ENCODE data around the gene CFAP54.
"Not testable (repeated sequence)": the region's sequence is repeated elsewhere in the genome, so short reads cannot be mapped to it uniquely, and the experiment has no call there.

Gene CFAP54

GRCh38 chr12:96493106-96493505, 3.7 kb downstream of the CFAP54 start:
- no peak overlapping the region for H3K4me3 ChIP-seq (replicated peaks; ENCODE audit: low read depth, low read length)
- DNase-seq (ENCODE audit: extremely low read depth, low read depth) = no peak
- TF ChIP-seq, protein P1, sequence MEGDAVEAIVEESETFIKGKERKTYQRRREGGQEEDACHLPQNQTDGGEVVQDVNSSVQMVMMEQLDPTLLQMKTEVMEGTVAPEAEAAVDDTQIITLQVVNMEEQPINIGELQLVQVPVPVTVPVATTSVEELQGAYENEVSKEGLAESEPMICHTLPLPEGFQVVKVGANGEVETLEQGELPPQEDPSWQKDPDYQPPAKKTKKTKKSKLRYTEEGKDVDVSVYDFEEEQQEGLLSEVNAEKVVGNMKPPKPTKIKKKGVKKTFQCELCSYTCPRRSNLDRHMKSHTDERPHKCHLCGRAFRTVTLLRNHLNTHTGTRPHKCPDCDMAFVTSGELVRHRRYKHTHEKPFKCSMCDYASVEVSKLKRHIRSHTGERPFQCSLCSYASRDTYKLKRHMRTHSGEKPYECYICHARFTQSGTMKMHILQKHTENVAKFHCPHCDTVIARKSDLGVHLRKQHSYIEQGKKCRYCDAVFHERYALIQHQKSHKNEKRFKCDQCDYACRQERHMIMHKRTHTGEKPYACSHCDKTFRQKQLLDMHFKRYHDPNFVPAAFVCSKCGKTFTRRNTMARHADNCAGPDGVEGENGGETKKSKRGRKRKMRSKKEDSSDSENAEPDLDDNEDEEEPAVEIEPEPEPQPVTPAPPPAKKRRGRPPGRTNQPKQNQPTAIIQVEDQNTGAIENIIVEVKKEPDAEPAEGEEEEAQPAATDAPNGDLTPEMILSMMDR (IDR thresholded peaks at IDR 0.05; ENCODE audit: low read depth, low read length, missing control alignments) = no peak

DNA sequence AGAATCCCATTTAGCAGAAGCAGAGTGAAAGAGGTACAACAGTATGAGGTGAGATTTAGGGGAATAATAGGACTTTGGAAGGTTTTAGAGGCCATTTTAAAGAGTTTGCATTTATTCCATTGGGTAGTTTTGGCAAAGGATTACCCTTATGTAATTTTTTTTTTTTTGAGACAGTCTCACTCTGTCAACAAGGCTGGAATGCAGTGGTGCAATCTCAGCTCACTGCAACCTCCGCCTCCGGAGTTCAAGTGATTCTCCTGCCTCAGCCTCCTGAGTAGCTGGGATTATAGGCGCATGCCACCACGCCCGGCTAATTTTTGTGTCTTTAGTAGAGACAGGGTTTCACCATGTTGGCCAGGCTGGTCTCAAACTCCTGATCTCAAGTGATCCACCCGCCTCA, 4.8 kb downstream of the CFAP54 start:
- DNase-seq (ENCODE audit: extremely low read depth, low read depth); H3K4me3 ChIP-seq (replicated peaks; ENCODE audit: low read depth, low read length): not testable (repeated sequence)

- TF ChIP-seq, protein P1 (IDR thresholded peaks at IDR 0.05; ENCODE audit: low read depth, low read length, missing control alignments) = no peak
- DNase-seq (ENCODE audit: extremely low read depth, low read depth) = no peak
- H3K4me3 ChIP-seq (replicated peaks; ENCODE audit: low read depth, low read length) = no peak overlapping the region
These were observed 5.8 kb downstream of the CFAP54 start for GRCh38 chr12:96495155-96495554.

DNA sequence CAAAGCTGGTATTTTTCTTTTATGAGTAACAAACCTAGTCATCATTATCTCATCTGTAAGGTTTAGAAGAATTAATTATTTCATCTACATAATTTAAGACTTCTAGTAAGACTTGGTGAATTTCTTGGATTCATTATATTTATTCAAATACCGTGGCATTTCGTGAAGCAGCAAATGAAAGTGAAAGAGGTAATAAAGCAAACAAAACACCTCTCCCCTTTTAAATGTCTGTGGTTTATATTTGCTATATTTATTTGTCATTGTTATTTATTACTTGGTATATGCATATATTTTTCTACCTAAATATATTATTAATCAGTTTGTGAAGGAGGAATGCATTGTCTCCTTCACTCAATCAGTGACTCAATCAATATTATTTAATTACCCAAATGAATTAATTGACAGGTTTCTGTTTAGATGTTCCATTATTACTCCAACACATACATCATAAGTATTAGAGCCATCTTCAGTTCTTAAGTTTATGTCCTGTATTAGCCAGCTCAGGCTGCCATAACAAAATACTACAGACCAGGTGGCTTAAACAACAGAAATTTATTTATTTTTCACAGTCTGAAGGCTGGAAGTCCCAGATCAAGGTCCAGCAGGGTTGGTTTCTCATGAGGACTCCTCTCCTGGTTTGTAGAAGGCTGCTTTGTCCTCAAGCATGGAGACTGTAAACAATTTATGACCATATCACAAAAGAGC, 6.6 kb downstream of the CFAP54 start:
- DNase-seq (ENCODE audit: extremely low read depth, low read depth) = no peak
- TF ChIP-seq, protein P1 (IDR thresholded peaks at IDR 0.05; ENCODE audit: low read depth, low read length, missing control alignments) = no peak
- H3K4me3 ChIP-seq (replicated peaks; ENCODE audit: low read depth, low read length) = no peak overlapping the region

DNA sequence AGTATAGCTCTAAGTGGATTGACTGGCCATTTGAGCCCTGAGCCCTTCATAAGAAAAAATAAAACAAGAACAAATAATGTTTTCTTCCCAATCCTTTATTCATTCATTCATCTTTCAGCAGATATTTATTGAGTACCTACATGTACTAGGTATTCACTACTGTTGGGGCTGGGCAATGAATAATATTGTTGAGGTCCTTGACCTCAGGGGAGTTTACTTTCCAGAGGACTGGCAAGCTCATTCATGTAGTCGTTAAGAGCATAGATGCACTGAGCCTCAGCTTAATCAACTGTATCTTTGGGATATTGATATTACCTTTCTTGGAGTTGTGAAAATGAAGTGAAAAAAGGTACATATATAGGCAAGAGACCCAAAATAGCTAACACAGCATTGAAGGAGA, 7.6 kb downstream of the CFAP54 start:
- no peak for DNase-seq (ENCODE audit: extremely low read depth, low read depth)
- TF ChIP-seq, protein P1 (IDR thresholded peaks at IDR 0.05; ENCODE audit: low read depth, low read length, missing control alignments) = no peak
- no peak overlapping the region for H3K4me3 ChIP-seq (replicated peaks; ENCODE audit: low read depth, low read length)

DNA sequence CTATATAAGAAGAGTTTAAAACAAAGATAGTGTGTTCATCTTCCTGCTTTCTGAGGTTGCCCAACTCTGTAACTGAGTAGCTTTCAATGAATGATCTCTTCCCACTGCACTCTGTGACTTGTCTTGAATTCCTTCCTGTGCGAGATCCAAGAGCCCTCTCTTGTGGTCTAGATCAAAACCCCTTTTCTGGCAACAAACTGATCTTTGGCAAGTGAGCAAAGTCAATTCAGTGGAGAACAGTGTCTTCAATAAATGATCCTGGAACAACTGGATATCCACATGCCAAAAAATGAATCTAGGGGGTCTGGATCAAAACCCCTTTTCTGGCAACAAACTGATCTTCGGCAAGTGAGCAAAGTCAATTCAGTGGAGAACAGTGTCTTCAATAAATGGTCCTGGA, 8.5 kb downstream of the CFAP54 start:
- TF ChIP-seq, protein P1 (IDR thresholded peaks at IDR 0.05; ENCODE audit: low read depth, low read length, missing control alignments) = no peak
- DNase-seq (ENCODE audit: extremely low read depth, low read depth) = no peak
- H3K4me3 ChIP-seq (replicated peaks; ENCODE audit: low read depth, low read length) = no peak overlapping the region

- TF ChIP-seq, protein P1 (IDR thresholded peaks at IDR 0.05; ENCODE audit: low read depth, low read length, missing control alignments) = peak; percentile 9
- no peak overlapping the region for H3K4me3 ChIP-seq (replicated peaks; ENCODE audit: low read depth, low read length)
- no peak for DNase-seq (ENCODE audit: extremely low read depth, low read depth)
These were observed 11.3 kb downstream of the CFAP54 start for GRCh38 chr12:96500693-96501092.

Measured in HFF-Myc (cell line).